ENCODE results near the gene ANO10. TPM values are rescaled to one million over a fixed set of nuclear protein-coding genes. Genes with fewer than 3 reads are reported as not detected.

ANO10 gene
- total and polyA plus RNA-seq, 4 donors, result 19.9 to 33.2 (median 25.3) TPM

GRCh38 chr3:43534675-43535074 lies 87.1 kb downstream of the ANO10 start:
- Histone ChIP-seq H3K36me3 (ENCODE audit: control insufficient read depth in 4 of 4, insufficient read depth in 4 of 4, low read length in 4 of 4) (no peaks in the 10 kb centered on the region), H3K27me3 (ENCODE audit: control insufficient read depth in 3 of 3, insufficient read depth in 3 of 3, low read length in 2 of 3) (no peaks in the 10 kb centered on the region), H3K9ac (ENCODE audit: insufficient read depth in 1 of 2, low read length in 2 of 2) (no peak overlapping the region), H3K4me1 (ENCODE audit: control insufficient read depth in 5 of 5, insufficient read depth in 5 of 5, low read length in 5 of 5) (peaks cover 0 to 6% (median 0%) of the 10 kb centered on the region in 5 donors), H3K27ac (ENCODE audit: low read depth in 1 of 2, low read length in 1 of 2) (no peak overlapping the region), H3K9me3 (ENCODE audit: control insufficient read depth in 4 of 4, insufficient read depth in 3 of 4, low read length in 3 of 4) (no peaks in the 10 kb centered on the region), H3K4me3 (no peak overlapping the region)
- 95 to 100% methylated on average over 1 of the region's 1 CpG for WGBS, 2 donors
- DNase-seq (no peak), ATAC-seq (ENCODE audit: insufficient read depth, low FRiP score) (no peak)
- TF ChIP-seq, protein P1, sequence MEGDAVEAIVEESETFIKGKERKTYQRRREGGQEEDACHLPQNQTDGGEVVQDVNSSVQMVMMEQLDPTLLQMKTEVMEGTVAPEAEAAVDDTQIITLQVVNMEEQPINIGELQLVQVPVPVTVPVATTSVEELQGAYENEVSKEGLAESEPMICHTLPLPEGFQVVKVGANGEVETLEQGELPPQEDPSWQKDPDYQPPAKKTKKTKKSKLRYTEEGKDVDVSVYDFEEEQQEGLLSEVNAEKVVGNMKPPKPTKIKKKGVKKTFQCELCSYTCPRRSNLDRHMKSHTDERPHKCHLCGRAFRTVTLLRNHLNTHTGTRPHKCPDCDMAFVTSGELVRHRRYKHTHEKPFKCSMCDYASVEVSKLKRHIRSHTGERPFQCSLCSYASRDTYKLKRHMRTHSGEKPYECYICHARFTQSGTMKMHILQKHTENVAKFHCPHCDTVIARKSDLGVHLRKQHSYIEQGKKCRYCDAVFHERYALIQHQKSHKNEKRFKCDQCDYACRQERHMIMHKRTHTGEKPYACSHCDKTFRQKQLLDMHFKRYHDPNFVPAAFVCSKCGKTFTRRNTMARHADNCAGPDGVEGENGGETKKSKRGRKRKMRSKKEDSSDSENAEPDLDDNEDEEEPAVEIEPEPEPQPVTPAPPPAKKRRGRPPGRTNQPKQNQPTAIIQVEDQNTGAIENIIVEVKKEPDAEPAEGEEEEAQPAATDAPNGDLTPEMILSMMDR (IDR thresholded peaks at IDR 0.05; ENCODE audit: control extremely low read depth, extremely low read depth), result no peak

DNA sequence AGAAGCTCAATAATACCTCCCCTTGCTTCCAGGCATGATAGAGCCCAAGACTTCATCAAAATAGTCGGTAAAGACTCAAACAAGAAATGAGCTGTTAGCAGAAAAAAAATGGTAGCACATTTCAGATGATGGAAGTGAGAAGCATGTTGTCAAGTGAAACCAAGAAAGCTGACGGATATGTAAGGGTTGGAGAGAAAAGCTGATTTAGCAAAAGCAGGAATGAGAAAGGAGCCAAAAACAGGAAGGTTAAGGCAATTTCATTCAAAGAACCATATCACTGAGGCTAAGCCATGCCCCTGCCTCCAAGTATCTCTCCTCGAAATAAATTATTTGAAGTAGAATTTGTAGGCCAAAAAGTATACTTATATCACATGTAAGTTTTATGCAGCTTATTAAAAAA lies 88.8 kb downstream of the ANO10 start:
- Histone ChIP-seq H3K9me3 (ENCODE audit: control insufficient read depth in 4 of 4, insufficient read depth in 3 of 4, low read length in 3 of 4) (peaks cover 0 to 4% (median under 1%) of the 10 kb centered on the region in 4 donors), H3K4me3 (no peak overlapping the region), H3K4me1 (ENCODE audit: control insufficient read depth in 5 of 5, insufficient read depth in 5 of 5, low read length in 5 of 5) (peaks cover 0 to 6% (median 0%) of the 10 kb centered on the region in 5 donors), H3K27me3 (ENCODE audit: control insufficient read depth in 3 of 3, insufficient read depth in 3 of 3, low read length in 2 of 3) (no peaks in the 10 kb centered on the region), H3K36me3 (ENCODE audit: control insufficient read depth in 4 of 4, insufficient read depth in 4 of 4, low read length in 4 of 4) (peaks cover 0 to 1% (median 0%) of the 10 kb centered on the region in 4 donors), H3K27ac (ENCODE audit: low read depth in 1 of 2, low read length in 1 of 2) (no peak overlapping the region), H3K9ac (ENCODE audit: insufficient read depth in 1 of 2, low read length in 2 of 2) (no peak overlapping the region)
- no peak for ATAC-seq (ENCODE audit: insufficient read depth, low FRiP score)
- TF ChIP-seq, protein P1 (IDR thresholded peaks at IDR 0.05; ENCODE audit: control extremely low read depth, extremely low read depth), result no peak
- WGBS, 2 donors, result 95 to 96% methylated on average over 3 of the region's 3 CpGs
- DNase-seq, result no peak

GRCh38 chr3:43531835-43532234 lies 90.0 kb downstream of the ANO10 start:
- H3K27me3 ChIP-seq (ENCODE audit: control insufficient read depth in 3 of 3, insufficient read depth in 3 of 3, low read length in 2 of 3), result no peaks in the 10 kb centered on the region
- H3K9ac ChIP-seq (ENCODE audit: insufficient read depth in 1 of 2, low read length in 2 of 2), result no peak overlapping the region
- H3K4me1 ChIP-seq (ENCODE audit: control insufficient read depth in 5 of 5, insufficient read depth in 5 of 5, low read length in 5 of 5), result peaks cover 0 to 6% (median 0%) of the 10 kb centered on the region in 5 donors
- DNase-seq (no peak), ATAC-seq (ENCODE audit: insufficient read depth, low FRiP score) (no peak)
- H3K27ac ChIP-seq (ENCODE audit: low read depth in 1 of 2, low read length in 1 of 2), result no peak overlapping the region
- WGBS, 2 donors, result 94 to 98% methylated on average over 3 of the region's 3 CpGs
- peaks cover 0 to 4% (median under 1%) of the 10 kb centered on the region in 4 donors for H3K9me3 ChIP-seq (ENCODE audit: control insufficient read depth in 4 of 4, insufficient read depth in 3 of 4, low read length in 3 of 4)
- H3K36me3 ChIP-seq (ENCODE audit: control insufficient read depth in 4 of 4, insufficient read depth in 4 of 4, low read length in 4 of 4), result peaks cover 0 to 1% (median 0%) of the 10 kb centered on the region in 4 donors
- H3K4me3 ChIP-seq, result no peak overlapping the region
- TF ChIP-seq, protein P1 (IDR thresholded peaks at IDR 0.05; ENCODE audit: control extremely low read depth, extremely low read depth), result no peak

GRCh38 chr3:43528498-43529099 lies 93.2 kb downstream of the ANO10 start:
- peaks cover 0 to 4% (median under 1%) of the 10 kb centered on the region in 4 donors for H3K9me3 ChIP-seq (ENCODE audit: control insufficient read depth in 4 of 4, insufficient read depth in 3 of 4, low read length in 3 of 4)
- TF ChIP-seq, protein P1 (IDR thresholded peaks at IDR 0.05; ENCODE audit: control extremely low read depth, extremely low read depth), result no peak
- H3K4me1 ChIP-seq (ENCODE audit: control insufficient read depth in 5 of 5, insufficient read depth in 5 of 5, low read length in 5 of 5), result no peaks in the 10 kb centered on the region
- no peak overlapping the region for H3K9ac ChIP-seq (ENCODE audit: insufficient read depth in 1 of 2, low read length in 2 of 2)
- no peak overlapping the region for H3K4me3 ChIP-seq
- no peak for ATAC-seq (ENCODE audit: insufficient read depth, low FRiP score)
- H3K27me3 ChIP-seq (ENCODE audit: control insufficient read depth in 3 of 3, insufficient read depth in 3 of 3, low read length in 2 of 3), result no peaks in the 10 kb centered on the region
- H3K27ac ChIP-seq (ENCODE audit: low read depth in 1 of 2, low read length in 1 of 2), result no peak overlapping the region
- H3K36me3 ChIP-seq (ENCODE audit: control insufficient read depth in 4 of 4, insufficient read depth in 4 of 4, low read length in 4 of 4), result peaks cover 0 to 1% (median 0%) of the 10 kb centered on the region in 4 donors
- DNase-seq, result no peak
